Neural cell (in vitro differentiated cells): Measurements from ENCODE around the gene GALNT8.

Source experiments
- CTCF ChIP-seq: fragments of 450-650 bp; IDR thresholded peaks from 2 replicates; pipeline ENCODE4 v1.5.1; 2014; ENCODE audit warnings: antibody characterized with exemption, mild to moderate bottlenecking, moderate library complexity; ENCODE audit not compliant: poor library complexity, severe bottlenecking
- EZH2 ChIP-seq: fragments of 200-600, 300-800 bp; shearing (Covaris generic), sonication (generic); IDR thresholded peaks from 2 replicates; pipeline ENCODE4 v1.6.1; 2014; ENCODE audit warnings: antibody characterized with exemption, low read length, borderline replicate concordance, mild to moderate bottlenecking; ENCODE audit not compliant: insufficient read depth, poor library complexity, severe bottlenecking
- POLR2AphosphoS5 ChIP-seq: IDR thresholded peaks from 2 replicates; pipeline ENCODE4 v1.6.1; 2012
- REST ChIP-seq: IDR thresholded peaks from 2 replicates; pipeline ENCODE4 v1.6.1; 2012; ENCODE audit warnings: borderline replicate concordance
- TAF1 ChIP-seq: IDR thresholded peaks from 2 replicates; pipeline ENCODE4 v1.6.1; 2012; ENCODE audit warnings: low read depth

- TF ChIP-seq CTCF (no peak), POLR2AphosphoS5 (no peak), TAF1 (no peak), REST (no peak), EZH2 (no peak)
Observed at GRCh38 chr12:4791497-4791896, 71.3 kb downstream of the GALNT8 start.
